Measurements from ENCODE around the gene ZDHHC8. TPM values are rescaled to one million over a fixed set of nuclear protein-coding genes. Genes with fewer than 3 reads are reported as not detected.
A peak's percentile ranks its signal among the peaks of the same experiment; 100 is the strongest.

ZDHHC8 gene
- total and polyA plus RNA-seq, 2 donors (not counting 1 experiment from before 2014, with no cell fraction given): 94.4 to 96.9 TPM

DNA sequence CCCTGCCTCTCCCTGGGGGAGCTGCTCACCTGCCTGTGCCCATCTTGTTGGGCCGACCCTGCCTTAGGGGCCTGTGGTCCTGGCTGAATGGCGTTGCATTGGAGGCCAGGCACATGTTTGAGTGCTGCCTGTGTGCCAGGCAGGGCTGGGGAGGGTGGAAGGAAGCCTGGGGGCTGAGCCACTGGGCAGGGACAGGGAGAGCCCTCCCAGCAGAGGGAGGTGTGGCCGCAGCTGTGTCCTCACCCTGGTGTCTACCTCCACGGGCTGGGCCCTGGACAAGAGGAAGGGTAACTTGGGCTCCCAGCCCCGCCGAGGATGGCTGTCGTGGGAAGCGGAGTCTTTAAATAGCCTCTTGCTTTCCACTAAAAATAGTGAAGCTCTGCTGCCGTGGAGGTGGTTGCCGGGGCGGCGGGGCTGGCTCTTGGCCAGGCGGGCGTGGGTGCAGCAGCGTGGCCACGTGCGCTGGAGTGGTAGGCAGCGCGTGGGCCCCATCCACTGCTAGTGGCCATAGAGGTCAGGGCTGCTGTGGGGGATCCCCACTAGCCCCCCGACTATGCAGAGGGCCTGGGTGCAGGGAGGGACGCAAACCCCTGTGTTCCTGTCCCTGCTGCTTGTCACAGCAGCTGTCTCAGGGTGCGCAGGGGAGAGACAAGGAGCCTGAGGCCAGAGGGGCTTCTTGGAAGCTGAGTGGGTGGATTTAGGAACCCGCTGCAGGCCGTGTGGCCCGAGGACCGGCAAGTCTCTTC lies 6.2 kb downstream of the ZDHHC8 start:
- no peaks in the 10 kb centered on the region for H3K27me3 Mint-ChIP-seq
- H2AFZ ChIP-seq (ENCODE audit: insufficient read depth, low read depth, low read length, poor library complexity, severe bottlenecking): no peak overlapping the region
- H3K27ac ChIP-seq (ENCODE audit: low read length in 2 of 2): no peak overlapping the region
- peaks cover 40% of the 10 kb centered on the region for H3K79me2 ChIP-seq (ENCODE audit: control insufficient read depth, insufficient read depth, low read length)
- no peak overlapping the region for H3K27ac Mint-ChIP-seq
- H3K9ac ChIP-seq (ENCODE audit: low read length): no peak overlapping the region
- no peaks in the 10 kb centered on the region for H3K9me3 Mint-ChIP-seq (ENCODE audit: insufficient read depth)
- ChIA-PET CTCF (no interaction called here), POLR2A (no interaction called here)
- no peak overlapping the region for H3K4me3 ChIP-seq (ENCODE audit: control extremely low read depth in 1 of 5, extremely low read depth in 1 of 5, insufficient read depth in 1 of 5, low read depth in 2 of 5, low read length in 4 of 5)
- intact Hi-C loops (cut with micrococcal nuclease): no loop called here
- ATAC-seq (ENCODE audit: low read depth): no peak
- peak overlapping the region; percentile 28 for H3K4me2 ChIP-seq (replicated peaks; ENCODE audit: low read depth, low read length, poor library complexity, severe bottlenecking)
- TF ChIP-seq, protein P1, sequence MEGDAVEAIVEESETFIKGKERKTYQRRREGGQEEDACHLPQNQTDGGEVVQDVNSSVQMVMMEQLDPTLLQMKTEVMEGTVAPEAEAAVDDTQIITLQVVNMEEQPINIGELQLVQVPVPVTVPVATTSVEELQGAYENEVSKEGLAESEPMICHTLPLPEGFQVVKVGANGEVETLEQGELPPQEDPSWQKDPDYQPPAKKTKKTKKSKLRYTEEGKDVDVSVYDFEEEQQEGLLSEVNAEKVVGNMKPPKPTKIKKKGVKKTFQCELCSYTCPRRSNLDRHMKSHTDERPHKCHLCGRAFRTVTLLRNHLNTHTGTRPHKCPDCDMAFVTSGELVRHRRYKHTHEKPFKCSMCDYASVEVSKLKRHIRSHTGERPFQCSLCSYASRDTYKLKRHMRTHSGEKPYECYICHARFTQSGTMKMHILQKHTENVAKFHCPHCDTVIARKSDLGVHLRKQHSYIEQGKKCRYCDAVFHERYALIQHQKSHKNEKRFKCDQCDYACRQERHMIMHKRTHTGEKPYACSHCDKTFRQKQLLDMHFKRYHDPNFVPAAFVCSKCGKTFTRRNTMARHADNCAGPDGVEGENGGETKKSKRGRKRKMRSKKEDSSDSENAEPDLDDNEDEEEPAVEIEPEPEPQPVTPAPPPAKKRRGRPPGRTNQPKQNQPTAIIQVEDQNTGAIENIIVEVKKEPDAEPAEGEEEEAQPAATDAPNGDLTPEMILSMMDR (IDR thresholded peaks at IDR 0.05): no peak
- no peak for TF ChIP-seq EZH2 (IDR thresholded peaks at IDR 0.05; ENCODE audit: borderline replicate concordance, insufficient read depth, low read depth, low read length, poor library complexity, severe bottlenecking)
- H3K9me3 ChIP-seq (ENCODE audit: control extremely low read depth in 1 of 3, control insufficient read depth in 2 of 3, insufficient read depth in 1 of 3, low read length in 2 of 3): no peaks in the 10 kb centered on the region
- peaks cover 38% of the 10 kb centered on the region for H3K4me1 Mint-ChIP-seq
- no peak overlapping the region for H3K4me3 Mint-ChIP-seq
- WGBS (ENCODE audit: insufficient coverage): 39% methylated on average over 26 of the region's 26 CpGs
- H3K4me1 ChIP-seq (ENCODE audit: control insufficient read depth in 2 of 2, insufficient read depth in 2 of 2, low read length in 2 of 2): peaks cover 7 to 36% of the 10 kb centered on the region in 2 donors
- no peaks in the 10 kb centered on the region for H3K27me3 ChIP-seq (replicated peaks in 1 of 4; ENCODE audit: control extremely low read depth in 1 of 4, control insufficient read depth in 3 of 4, insufficient read depth in 4 of 4, low read length in 3 of 4)
- H4K20me1 ChIP-seq (ENCODE audit: control insufficient read depth, insufficient read depth, low read length, poor library complexity, severe bottlenecking): peaks cover 64% of the 10 kb centered on the region
- H3K36me3 ChIP-seq (replicated peaks in 1 of 2; ENCODE audit: control extremely low read depth in 1 of 2, control insufficient read depth in 1 of 2, extremely low read depth in 1 of 2, insufficient read depth in 2 of 2, low read length in 1 of 2): peaks cover 0 to 7% of the 10 kb centered on the region in 2 experiments
- DNase-seq: no peak

DNA sequence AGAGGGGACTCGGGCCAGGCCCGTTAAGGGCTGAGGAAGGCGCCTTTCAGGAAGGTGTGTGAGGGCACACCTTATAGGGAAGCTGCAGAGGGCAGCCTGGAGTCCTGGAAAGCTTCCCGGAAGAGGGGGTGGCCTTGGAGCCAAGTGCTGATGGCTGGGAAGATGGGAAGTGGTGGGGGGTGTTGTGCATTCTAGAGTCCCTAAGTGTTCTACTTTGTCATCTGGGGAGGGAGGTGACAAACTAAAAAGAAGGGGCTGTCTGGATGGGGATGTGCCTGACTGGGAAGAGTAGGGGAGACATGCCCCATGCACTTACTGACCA lies 6.8 kb downstream of the ZDHHC8 start:
- intact Hi-C loops (cut with micrococcal nuclease): no loop called here
- Histone ChIP-seq H3K4me1 (ENCODE audit: control insufficient read depth in 2 of 2, insufficient read depth in 2 of 2, low read length in 2 of 2) (peaks cover 3 to 31% of the 10 kb centered on the region in 2 donors), H3K9ac (ENCODE audit: low read length) (no peak overlapping the region), H3K27me3 (replicated peaks in 1 of 4; ENCODE audit: control extremely low read depth in 1 of 4, control insufficient read depth in 3 of 4, insufficient read depth in 4 of 4, low read length in 3 of 4) (no peaks in the 10 kb centered on the region), H3K36me3 (replicated peaks in 1 of 2; ENCODE audit: control extremely low read depth in 1 of 2, control insufficient read depth in 1 of 2, extremely low read depth in 1 of 2, insufficient read depth in 2 of 2, low read length in 1 of 2) (peaks cover 0 to 7% of the 10 kb centered on the region in 2 experiments), H3K4me3 (ENCODE audit: control extremely low read depth in 1 of 5, extremely low read depth in 1 of 5, insufficient read depth in 1 of 5, low read depth in 2 of 5, low read length in 4 of 5) (no peak overlapping the region), H4K20me1 (ENCODE audit: control insufficient read depth, insufficient read depth, low read length, poor library complexity, severe bottlenecking) (peaks cover 59% of the 10 kb centered on the region), H2AFZ (ENCODE audit: insufficient read depth, low read depth, low read length, poor library complexity, severe bottlenecking) (no peak overlapping the region), H3K27ac (ENCODE audit: low read length in 2 of 2) (no peak overlapping the region), H3K4me2 (replicated peaks; ENCODE audit: low read depth, low read length, poor library complexity, severe bottlenecking) (no peak overlapping the region), H3K79me2 (ENCODE audit: control insufficient read depth, insufficient read depth, low read length) (peaks cover 34% of the 10 kb centered on the region), H3K9me3 (ENCODE audit: control extremely low read depth in 1 of 3, control insufficient read depth in 2 of 3, insufficient read depth in 1 of 3, low read length in 2 of 3) (no peaks in the 10 kb centered on the region)
- DNase-seq (no peak), ATAC-seq (ENCODE audit: low read depth) (no peak)
- no peaks in the 10 kb centered on the region for H3K27me3 Mint-ChIP-seq
- CTCF ChIA-PET: no interaction called here
- TF ChIP-seq EZH2 (IDR thresholded peaks at IDR 0.05; ENCODE audit: borderline replicate concordance, insufficient read depth, low read depth, low read length, poor library complexity, severe bottlenecking): no peak
- no peak overlapping the region for H3K27ac Mint-ChIP-seq
- peaks cover 33% of the 10 kb centered on the region for H3K4me1 Mint-ChIP-seq
- H3K9me3 Mint-ChIP-seq (ENCODE audit: insufficient read depth): no peaks in the 10 kb centered on the region
- POLR2A ChIA-PET: no interaction called here
- 100% methylated on average over 4 of the region's 4 CpGs for WGBS (ENCODE audit: insufficient coverage)
- no peak overlapping the region for H3K4me3 Mint-ChIP-seq

All from B cell (primary cell).